A673 (cell line): ENCODE measurements around the gene CYP4F2. TPM values are rescaled to one million over a fixed set of nuclear protein-coding genes. Genes with fewer than 3 reads are reported as not detected.

Experiments
- BruUV-seq: library from RNA; stranded (reverse); fragments of 400-500 nt; replicated peaks from 2 replicates; lab custom pipeline; 2021; lab: Mats Ljungman, UMichigan
- CTCF ChIA-PET: fragments of 300-600 bp; sonication (Branson Sonifier 250); formaldehyde crosslinking; loops from one replicate; lab custom pipeline; 2022; ENCODE audit warnings: antibody characterized with exemption; lab: Charles Lee
- POLR2A ChIA-PET: fragments of 300-600 bp; sonication (Branson Sonifier 250); formaldehyde crosslinking; loops from one replicate; lab custom pipeline; 2022; ENCODE audit warnings: antibody characterized with exemption; ENCODE audit not compliant: low non-redundant PET; lab: Charles Lee
- DNase-seq: peaks from one replicate; pipeline ENCODE4 v3.0.0-alpha.2; 2015; ENCODE audit warnings: low spot score
- H3K27ac ChIP-seq: fragments of 200-600 bp; sonication (generic); 2 replicates; pipeline ENCODE4 v1.5.1; 2016; ENCODE audit warnings: mixed run types, low read depth, mild to moderate bottlenecking, mixed read lengths, antibody characterized with exemption, low read length; ENCODE audit not compliant: poor library complexity, severe bottlenecking
- H3K27me3 ChIP-seq: fragments of 200-600 bp; sonication (generic); replicated peaks from 2 replicates; pipeline ENCODE4 v1.6.1; 2017; ENCODE audit warnings: mixed run types, low read depth, mild to moderate bottlenecking, mixed read lengths, antibody characterized with exemption, low read length; ENCODE audit not compliant: insufficient read depth, poor library complexity
- H3K36me3 ChIP-seq: fragments of 200-600 bp; sonication (generic); 2 replicates; pipeline ENCODE4 v1.6.1; 2016; ENCODE audit warnings: mixed run types, mild to moderate bottlenecking, mixed read lengths, antibody characterized with exemption, low read length; ENCODE audit not compliant: insufficient read depth, poor library complexity, severe bottlenecking
- H3K4me1 ChIP-seq: fragments of 200-600 bp; sonication (generic); 2 replicates; pipeline ENCODE4 v1.6.1; 2017; ENCODE audit warnings: mixed run types, mild to moderate bottlenecking, mixed read lengths, antibody characterized with exemption, low read length; ENCODE audit not compliant: insufficient read depth, poor library complexity, severe bottlenecking
- H3K4me3 ChIP-seq: fragments of 200-600 bp; sonication (generic); 2 replicates; pipeline ENCODE4 v1.5.1; 2016; ENCODE audit warnings: low read depth, mixed run types, mild to moderate bottlenecking, mixed read lengths, low read length; ENCODE audit not compliant: poor library complexity, severe bottlenecking
- H3K9me3 ChIP-seq: fragments of 200-600 bp; sonication (generic); 2 replicates; pipeline ENCODE4 v1.6.1; 2016; ENCODE audit warnings: mixed run types, low read depth, mild to moderate bottlenecking, mixed read lengths, antibody characterized with exemption, low read length; ENCODE audit not compliant: poor library complexity, severe bottlenecking
- EZH2 ChIP-seq: fragments of 200-600 bp; sonication (generic); IDR thresholded peaks from 2 replicates; pipeline ENCODE4 v1.6.1; 2017; ENCODE audit warnings: borderline replicate concordance, low read depth, mild to moderate bottlenecking, mixed read lengths, antibody characterized with exemption, low read length; ENCODE audit not compliant: poor library complexity, severe bottlenecking
- intact Hi-C: fragments of 100-400 bp; cut with micrococcal nuclease; formaldehyde crosslinking; loops from one replicate; pipeline ENCODE4 v1.10.0; 2022; ENCODE audit not compliant: unreplicated experiment
- total RNA-seq: library from RNA; stranded (reverse); gene quantifications from 2 replicates; pipeline ENCODE4 v1.2.3, GENCODE V29; 2021
- TF ChIP-seq, protein P1 (sequence below): fragments of 300-800, 200-600 bp; sonication (generic); conservative IDR thresholded peaks from 2 replicates; pipeline ENCODE4 v1.5.1; 2017; ENCODE audit warnings: low read depth, mild to moderate bottlenecking, antibody characterized with exemption, low read length, moderate library complexity, mixed read lengths

The CYP4F2 gene
- total RNA-seq, 1 experiment from 2014 or later = not detected

GRCh38 chr19:15897026-15897737 is 692 bp downstream of the CYP4F2 start:
- Histone ChIP-seq H3K27me3 (peaks cover 18% of the 10 kb centered on the region), H3K4me1 (no peaks in the 10 kb centered on the region), H3K9me3 (no peaks in the 10 kb centered on the region), H3K27ac (no peak overlapping the region), H3K36me3 (no peaks in the 10 kb centered on the region), H3K4me3 (no peak overlapping the region)
- intact Hi-C loops = no loop called here
- no peak for TF ChIP-seq EZH2
- TF ChIP-seq, protein P1, sequence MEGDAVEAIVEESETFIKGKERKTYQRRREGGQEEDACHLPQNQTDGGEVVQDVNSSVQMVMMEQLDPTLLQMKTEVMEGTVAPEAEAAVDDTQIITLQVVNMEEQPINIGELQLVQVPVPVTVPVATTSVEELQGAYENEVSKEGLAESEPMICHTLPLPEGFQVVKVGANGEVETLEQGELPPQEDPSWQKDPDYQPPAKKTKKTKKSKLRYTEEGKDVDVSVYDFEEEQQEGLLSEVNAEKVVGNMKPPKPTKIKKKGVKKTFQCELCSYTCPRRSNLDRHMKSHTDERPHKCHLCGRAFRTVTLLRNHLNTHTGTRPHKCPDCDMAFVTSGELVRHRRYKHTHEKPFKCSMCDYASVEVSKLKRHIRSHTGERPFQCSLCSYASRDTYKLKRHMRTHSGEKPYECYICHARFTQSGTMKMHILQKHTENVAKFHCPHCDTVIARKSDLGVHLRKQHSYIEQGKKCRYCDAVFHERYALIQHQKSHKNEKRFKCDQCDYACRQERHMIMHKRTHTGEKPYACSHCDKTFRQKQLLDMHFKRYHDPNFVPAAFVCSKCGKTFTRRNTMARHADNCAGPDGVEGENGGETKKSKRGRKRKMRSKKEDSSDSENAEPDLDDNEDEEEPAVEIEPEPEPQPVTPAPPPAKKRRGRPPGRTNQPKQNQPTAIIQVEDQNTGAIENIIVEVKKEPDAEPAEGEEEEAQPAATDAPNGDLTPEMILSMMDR = no peak
- ChIA-PET POLR2A (no interaction called here), CTCF (no interaction called here)
- BruUV-seq = no TSS peak
- DNase-seq = no peak

GRCh38 chr19:15895876-15896430 is 1.9 kb downstream of the CYP4F2 start:
- H3K4me3 ChIP-seq = no peak overlapping the region
- intact Hi-C loops = no loop called here
- DNase-seq = no peak
- POLR2A ChIA-PET = interaction anchor here (0.6 kb wide), 1 partner anchor 256 kb away, joined by 3 read pairs; no protein-coding TSS in a partner anchor
- peaks cover 10% of the 10 kb centered on the region for H3K27me3 ChIP-seq
- no peak overlapping the region for H3K27ac ChIP-seq
- no peaks in the 10 kb centered on the region for H3K36me3 ChIP-seq
- TF ChIP-seq, protein P1 = no peak
- no peak for TF ChIP-seq EZH2
- H3K4me1 ChIP-seq = no peaks in the 10 kb centered on the region
- CTCF ChIA-PET = no interaction called here
- no TSS peak for BruUV-seq
- H3K9me3 ChIP-seq = no peaks in the 10 kb centered on the region

DNA sequence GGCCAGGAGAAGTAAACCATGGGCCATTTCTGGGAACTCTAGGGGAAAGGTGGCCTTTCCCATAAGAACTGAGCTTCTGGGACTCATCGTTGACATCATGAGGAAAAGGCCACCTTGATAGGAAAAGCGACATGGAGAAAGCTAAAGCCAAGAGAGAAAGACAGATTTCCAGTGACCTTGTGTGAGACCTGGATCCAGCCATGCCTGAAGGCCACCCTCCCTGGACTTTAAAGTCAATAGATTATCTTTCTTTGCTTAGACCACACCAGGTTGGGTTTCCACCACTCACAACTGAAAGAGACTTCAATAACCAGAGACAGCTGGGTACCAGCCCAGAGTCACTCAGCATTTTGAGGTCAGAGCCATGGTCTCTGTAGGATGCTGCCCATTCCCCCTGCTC is 3.5 kb downstream of the CYP4F2 start:
- no peaks in the 10 kb centered on the region for H3K9me3 ChIP-seq
- H3K4me1 ChIP-seq = no peaks in the 10 kb centered on the region
- TF ChIP-seq EZH2 = no peak
- TF ChIP-seq, protein P1 = no peak
- no peak overlapping the region for H3K27ac ChIP-seq
- ChIA-PET POLR2A (interaction anchor here (0.6 kb wide), 1 partner anchor 913 kb away, joined by 14 read pairs; no protein-coding TSS in a partner anchor), CTCF (no interaction called here)
- no TSS peak for BruUV-seq
- peaks cover 4% of the 10 kb centered on the region for H3K27me3 ChIP-seq
- intact Hi-C loops = no loop called here
- H3K36me3 ChIP-seq = no peaks in the 10 kb centered on the region
- H3K4me3 ChIP-seq = no peak overlapping the region
- DNase-seq = no peak
